Epithelial cell of prostate (primary cell): ENCODE data around the gene FNDC11.
"Not testable (repeated sequence)": the region's sequence is repeated elsewhere in the genome, so short reads cannot be mapped to it uniquely, and the experiment has no call there.

Experiments used
- DNase-seq: peaks from one replicate; pipeline ENCODE4 v3.0.0-alpha.2; 2011; ENCODE audit warnings: low read depth, low spot score
- H3K27ac ChIP-seq: fragments of 450-650 bp; 2 replicates; pipeline ENCODE4 v1.5.1; 2017; ENCODE audit warnings: mild to moderate bottlenecking

The FNDC11 gene

GRCh38 chr20:63591786-63592355, 37.9 kb downstream of the FNDC11 start:
- no peak overlapping the region for H3K27ac ChIP-seq
- no peak for DNase-seq

- no peak for DNase-seq
- no peak overlapping the region for H3K27ac ChIP-seq
Observed at GRCh38 chr20:63592661-63593060, 38.7 kb downstream of the FNDC11 start.

GRCh38 chr20:63594043-63594561, 40.1 kb downstream of the FNDC11 start:
- no peak overlapping the region for H3K27ac ChIP-seq
- DNase-seq, result no peak

- no peak for DNase-seq
- H3K27ac ChIP-seq, result no peak overlapping the region
Observed at GRCh38 chr20:63595416-63596127, 41.6 kb downstream of the FNDC11 start.

- no peak overlapping the region for H3K27ac ChIP-seq
Observed at GRCh38 chr20:63596423-63596822, 42.5 kb downstream of the FNDC11 start.

GRCh38 chr20:63597651-63598478, 43.9 kb downstream of the FNDC11 start:
- no peak for DNase-seq
- no peak overlapping the region for H3K27ac ChIP-seq

More at GRCh38 chr20:63596423-63596822, 42.5 kb downstream of the FNDC11 start:
- DNase-seq, result no peak

GRCh38 chr20:63598479-63599395, 44.8 kb downstream of the FNDC11 start:
- H3K27ac ChIP-seq, result no peak overlapping the region
- DNase-seq, result no peak

GRCh38 chr20:63599396-63600050, 45.6 kb downstream of the FNDC11 start:
- DNase-seq, result no peak
- no peak overlapping the region for H3K27ac ChIP-seq

- H3K27ac ChIP-seq, DNase-seq: not testable (repeated sequence)
Observed at GRCh38 chr20:63601679-63602078, 47.7 kb downstream of the FNDC11 start.

GRCh38 chr20:63602321-63602720, 48.4 kb downstream of the FNDC11 start:
- no peak for DNase-seq
- H3K27ac ChIP-seq, result no peak overlapping the region
